IMR-90 (cell line): Measurements from ENCODE around the gene PDE5A. TPM values are rescaled to one million over a fixed set of nuclear protein-coding genes. Genes with fewer than 3 reads are reported as not detected.

ENCODE experiments used
- ATAC-seq: fragments of 200-7000 bp; cut with Tn5 transposase; 2 replicates; pipeline ENCODE4 v1.9.1; 2020; ENCODE audit warnings: low read depth, mild to moderate bottlenecking, moderate library complexity
- BruUV-seq: library from RNA; stranded (reverse); fragments of 400-500 nt; replicated peaks from 2 replicates; lab custom pipeline; 2021; lab: Mats Ljungman, UMichigan
- CTCF ChIA-PET: fragments of 300-600 bp; formaldehyde crosslinking; extraction: SDS; loops from one replicate; lab custom pipeline; 2021; ENCODE audit warnings: antibody characterized with exemption; lab: Yijun Ruan, JAX
- POLR2A ChIA-PET: fragments of 300-600 bp; sonication (Branson Sonifier 250); formaldehyde crosslinking; loops from one replicate; lab custom pipeline; 2022; ENCODE audit warnings: antibody characterized with exemption; ENCODE audit not compliant: unreplicated experiment; lab: Charles Lee
- DNase-seq: peaks from one replicate; pipeline ENCODE4 v3.0.0; 2013
- H2AFZ ChIP-seq: replicated peaks from 2 replicates; pipeline ENCODE3; 2013; ENCODE audit warnings: low read length, mild to moderate bottlenecking; ENCODE audit not compliant: poor library complexity
- H2AK5ac ChIP-seq: 2 replicates; pipeline ENCODE4 v1.6.1; 2013; ENCODE audit warnings: low read depth, low read length, inconsistent platforms
- H2AK9ac ChIP-seq: replicated peaks from 2 replicates; pipeline ENCODE3; 2013; ENCODE audit warnings: mild to moderate bottlenecking, low read depth, low read length, moderate library complexity; ENCODE audit not compliant: poor library complexity
- H2BK120ac ChIP-seq: 2 replicates; pipeline ENCODE4 v1.6.1; 2013; ENCODE audit warnings: low read depth, low read length, inconsistent platforms
- H2BK15ac ChIP-seq: 3 replicates; pipeline ENCODE4 v1.6.1; 2013; ENCODE audit warnings: low read depth, low read length, inconsistent platforms
- H2BK20ac ChIP-seq: 2 replicates; pipeline ENCODE4 v1.6.1; 2013; ENCODE audit warnings: low read depth, mild to moderate bottlenecking, inconsistent platforms, low read length, moderate library complexity
- H2BK5ac ChIP-seq: 2 replicates; pipeline ENCODE4 v1.6.1; 2013; ENCODE audit warnings: mild to moderate bottlenecking, low read depth, low read length, inconsistent platforms; ENCODE audit not compliant: poor library complexity, severe bottlenecking
- H3K14ac ChIP-seq: replicated peaks from 2 replicates; pipeline ENCODE4 v1.6.1; 2013; ENCODE audit warnings: low read depth, low read length, inconsistent platforms
- H3K18ac ChIP-seq: 2 replicates; pipeline ENCODE4 v1.6.1; 2013; ENCODE audit warnings: low read depth, low read length, control low read depth
- H3K23ac ChIP-seq: 2 replicates; pipeline ENCODE4 v1.6.1; 2013; ENCODE audit warnings: low read depth, low read length, inconsistent platforms
- H3K27ac ChIP-seq: 2 replicates; pipeline ENCODE4 v1.5.1; 2013; ENCODE audit warnings: mild to moderate bottlenecking, control low read depth, low read length; ENCODE audit not compliant: insufficient read depth
- H3K27me3 ChIP-seq: 2 replicates; pipeline ENCODE4 v1.6.1; 2013; ENCODE audit warnings: low read length; ENCODE audit not compliant: control insufficient read depth, insufficient read depth
- H3K36me3 ChIP-seq: 2 replicates; pipeline ENCODE4 v1.6.1; 2013; ENCODE audit warnings: low read length, mixed read lengths; ENCODE audit not compliant: control insufficient read depth, insufficient read depth
- H3K4ac ChIP-seq: 2 replicates; pipeline ENCODE4 v1.6.1; 2013; ENCODE audit warnings: low read depth, low read length, inconsistent platforms
- H3K4me1 ChIP-seq: 2 replicates; pipeline ENCODE4 v1.6.1; 2013; ENCODE audit warnings: low read length, mixed read lengths; ENCODE audit not compliant: control insufficient read depth, insufficient read depth
- H3K4me2 ChIP-seq: 2 replicates; pipeline ENCODE4 v1.6.1; 2013; ENCODE audit warnings: low read depth, mild to moderate bottlenecking, control low read depth, low read length, moderate library complexity
- H3K4me3 ChIP-seq: 2 replicates; pipeline ENCODE4 v1.5.1; 2013; ENCODE audit warnings: low read depth, mild to moderate bottlenecking, control low read depth, low read length, moderate library complexity; ENCODE audit not compliant: insufficient read depth
- H3K56ac ChIP-seq: 2 replicates; pipeline ENCODE4 v1.6.1; 2013; ENCODE audit warnings: low read length, inconsistent platforms; ENCODE audit not compliant: insufficient read depth; ENCODE audit errors: extremely low read depth
- H3K79me1 ChIP-seq, 2 experiments: 2 replicates each; pipeline ENCODE4 v1.6.1; 2013; ENCODE audit warnings: low read length in 2 of 2, inconsistent platforms in 1 of 2, low read depth in 1 of 2
- H3K9ac ChIP-seq: 2 replicates; pipeline ENCODE4 v1.6.1; 2013; ENCODE audit warnings: low read depth, low read length, control low read depth
- H3K9me1 ChIP-seq: 2 replicates; pipeline ENCODE4 v1.6.1; 2013; ENCODE audit warnings: low read length, inconsistent platforms; ENCODE audit not compliant: insufficient read depth
- H3K9me3 ChIP-seq: 2 replicates; pipeline ENCODE4 v1.6.1; 2013; ENCODE audit warnings: low read length; ENCODE audit not compliant: control insufficient read depth, insufficient read depth
- H4K20me1 ChIP-seq: 2 replicates; pipeline ENCODE4 v1.6.1; 2013; ENCODE audit warnings: low read length, inconsistent platforms; ENCODE audit not compliant: insufficient read depth
- H4K5ac ChIP-seq: 2 replicates; pipeline ENCODE4 v1.6.1; 2013; ENCODE audit warnings: mild to moderate bottlenecking, low read depth, low read length, control low read depth
- H4K8ac ChIP-seq, 2 experiments: 2 replicates each; pipeline ENCODE4 v1.6.1; 2013; ENCODE audit warnings: low read depth in 2 of 2, low read length in 2 of 2, control low read depth in 1 of 2, inconsistent platforms in 1 of 2
- H4K91ac ChIP-seq: 2 replicates; pipeline ENCODE4 v1.6.1; 2013; ENCODE audit warnings: low read depth, low read length, inconsistent platforms; ENCODE audit not compliant: insufficient read depth
- BHLHE40 ChIP-seq: fragments of 150-350 bp; IDR thresholded peaks from 2 replicates; pipeline ENCODE4 v1.6.1; 2016; ENCODE audit warnings: mild to moderate bottlenecking, low read depth, low read length
- CEBPB ChIP-seq: IDR thresholded peaks from 2 replicates; pipeline ENCODE4 v1.6.1; 2012; ENCODE audit warnings: low read depth, low read length, improper control_type of control experiment
- CHD1 ChIP-seq: IDR thresholded peaks from 2 replicates; pipeline ENCODE4 v1.6.1; 2012; ENCODE audit warnings: low read depth, low read length, improper control_type of control experiment
- CTCF ChIP-seq: conservative IDR thresholded peaks from 2 replicates; pipeline ENCODE4 v1.5.1; 2012; ENCODE audit warnings: mild to moderate bottlenecking, low read depth, low read length, improper control_type of control experiment
- ELK1 ChIP-seq: fragments of 150-350 bp; IDR thresholded peaks from 2 replicates; pipeline ENCODE4 v1.6.1; 2016; ENCODE audit warnings: low read depth, mild to moderate bottlenecking, low read length, moderate library complexity, borderline replicate concordance
- MXI1 ChIP-seq: IDR thresholded peaks from 2 replicates; pipeline ENCODE4 v1.6.1; 2012; ENCODE audit warnings: low read depth, mild to moderate bottlenecking, low read length, moderate library complexity, borderline replicate concordance
- RAD21 ChIP-seq: IDR thresholded peaks from 2 replicates; pipeline ENCODE4 v1.6.1; 2012; ENCODE audit warnings: low read length, improper control_type of control experiment
- RCOR1 ChIP-seq: IDR thresholded peaks from 2 replicates; pipeline ENCODE4 v1.6.1; 2012; ENCODE audit warnings: mild to moderate bottlenecking, low read length, improper control_type of control experiment; ENCODE audit not compliant: insufficient replicate concordance
- SMC3 ChIP-seq: fragments of 150-350 bp; IDR thresholded peaks from 2 replicates; pipeline ENCODE4 v1.6.1; 2016; ENCODE audit warnings: low read depth, mild to moderate bottlenecking, antibody characterized with exemption, low read length, moderate library complexity
- WGBS, 2 experiments: methylation state at CpG; one replicate each; pipeline versions ENCODE4 v1.1.5 to v1.1.7; 2013; ENCODE audit warnings: missing lambda C conversion rate in 2 of 2; ENCODE audit not compliant: insufficient read length in 1 of 2; ENCODE audit errors: extremely low coverage in 2 of 2; 5-methylcytosine and 5-hydroxymethylcytosine counted together
- dilution Hi-C: fragments of 300-500 bp; cut with HindIII; formaldehyde crosslinking; loops from one replicate; pipeline ENCODE4 v1.14.3; 2018; ENCODE audit warnings: low sequenced_read_pairs; ENCODE audit not compliant: unreplicated experiment
- in situ Hi-C: fragments of 300-500 bp; cut with MboI; formaldehyde crosslinking; loops from 3 replicates; pipeline ENCODE4 v1.14.3; 2019; ENCODE audit warnings: low sequenced_read_pairs, inconsistent platforms, mixed read lengths
- intact Hi-C: fragments of 100-400 bp; cut with micrococcal nuclease; formaldehyde crosslinking; loops from 2 replicates; pipeline ENCODE4 v1.10.0; 2022
- polyA plus RNA-seq, 3 experiments: library from polyadenylated mRNA; depleted of rRNA; stranded (reverse); fragments of >200 nt; gene quantifications; 2 replicates each; pipeline ENCODE4 v1.2.3, GENCODE V29; 2012; ENCODE audit warnings: low replicate concordance in 1 of 3
- total RNA-seq: library from RNA; depleted of rRNA; stranded (reverse); fragments of >200 nt; gene quantifications from 2 replicates; pipeline ENCODE4 v1.2.3, GENCODE V29; 2012

PDE5A gene
- total and polyA plus RNA-seq, 2 of the 4 experiments (the other 2 are of a cell fraction), result 101 to 770 TPM

DNA sequence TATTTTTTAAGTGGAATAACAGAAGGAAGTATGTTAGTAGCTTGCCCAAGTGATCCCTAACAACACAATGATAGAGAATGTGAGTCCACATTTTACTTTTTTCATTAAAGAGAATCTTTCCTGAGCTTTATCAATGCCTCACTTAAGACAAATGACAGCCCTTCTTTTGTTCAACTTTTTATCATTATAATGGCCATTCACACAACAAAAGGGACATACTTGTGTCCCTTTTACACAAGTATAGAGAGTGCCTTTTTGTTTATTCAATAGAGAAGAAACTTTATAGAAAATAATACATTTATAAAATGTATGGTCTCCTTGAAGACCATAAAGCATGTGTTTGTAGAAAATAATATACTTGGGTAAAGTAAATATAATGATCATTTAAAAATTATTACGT lies 96.3 kb downstream of the PDE5A start:
- no peak for ATAC-seq
- Histone ChIP-seq H3K4me2 (no peak overlapping the region), H3K14ac (no peak overlapping the region), H2BK20ac (no peak overlapping the region), H3K4me3 (no peak overlapping the region), H2BK5ac (no peak overlapping the region), H3K9me3 (no peaks in the 10 kb centered on the region), H3K4me1 (peaks cover 13% of the 10 kb centered on the region; the same call in 1 of the 2 replicates), H4K20me1 (peaks cover 32% of the 10 kb centered on the region; the same call in 1 of the 2 replicates), H2AK9ac (no peak overlapping the region), H3K27me3 (no peaks in the 10 kb centered on the region), H3K9ac (no peak overlapping the region), H3K27ac (no peak overlapping the region), H2BK120ac (no peak overlapping the region), H4K8ac (no peak overlapping the region), H3K36me3 (peaks cover 38% of the 10 kb centered on the region), H3K56ac (no peak overlapping the region), H2AFZ (no peak overlapping the region), H4K5ac (no peak overlapping the region), H3K18ac (no peak overlapping the region), H4K91ac (no peak overlapping the region), H3K23ac (no peak overlapping the region), H3K4ac (no peak overlapping the region), H3K9me1 (peaks cover 9% of the 10 kb centered on the region), H2BK15ac (no peak overlapping the region), H3K79me1 (peaks cover 18 to 52% of the 10 kb centered on the region in 2 experiments; a peak in 3 of 4 replicates), H2AK5ac (no peak overlapping the region)
- no CpG with 5 or more reads among the region's 1 CpG for WGBS, 2 experiments
- intact Hi-C loops (no loop called here), in situ Hi-C loops (no loop called here), dilution Hi-C loops (no loop called here)
- ChIA-PET CTCF (interaction anchor here (0.6 kb wide), 1 partner anchor 534 kb away, joined by 3 read pairs; no protein-coding TSS in a partner anchor), POLR2A (no interaction called here)
- no peak for DNase-seq
- TF ChIP-seq BHLHE40 (no peak), CEBPB (no peak), RCOR1 (no peak), CHD1 (no peak), ELK1 (no peak), RAD21 (no peak), CTCF (no peak), MXI1 (no peak), SMC3 (no peak)
- no TSS peak for BruUV-seq
